Endometrial microvascular endothelial cells (primary cell): ENCODE measurements around the gene DDX23. TPM values are rescaled to one million over a fixed set of nuclear protein-coding genes. Genes with fewer than 3 reads are reported as not detected.
"Not testable (repeated sequence)": the region's sequence is repeated elsewhere in the genome, so short reads cannot be mapped to it uniquely, and the experiment has no call there.

Experiments used
- in situ Hi-C: cut with HindIII; loops from 2 replicates; pipeline ENCODE4 v1.10.0; 2017; ENCODE audit warnings: low sequenced_read_pairs, low pct_unique_long_range_greater_than_20kb; ENCODE audit errors: inconsistent ontology term
- total RNA-seq: library from RNA; depleted of rRNA; stranded (reverse); fragments of >200 nt; gene quantifications from one replicate; pipeline ENCODE4 v1.2.3, GENCODE V29; 2015; ENCODE audit errors: inconsistent ontology term

Gene DDX23
- total RNA-seq, 1 donor from 2014 or later = 86.7 TPM

DNA sequence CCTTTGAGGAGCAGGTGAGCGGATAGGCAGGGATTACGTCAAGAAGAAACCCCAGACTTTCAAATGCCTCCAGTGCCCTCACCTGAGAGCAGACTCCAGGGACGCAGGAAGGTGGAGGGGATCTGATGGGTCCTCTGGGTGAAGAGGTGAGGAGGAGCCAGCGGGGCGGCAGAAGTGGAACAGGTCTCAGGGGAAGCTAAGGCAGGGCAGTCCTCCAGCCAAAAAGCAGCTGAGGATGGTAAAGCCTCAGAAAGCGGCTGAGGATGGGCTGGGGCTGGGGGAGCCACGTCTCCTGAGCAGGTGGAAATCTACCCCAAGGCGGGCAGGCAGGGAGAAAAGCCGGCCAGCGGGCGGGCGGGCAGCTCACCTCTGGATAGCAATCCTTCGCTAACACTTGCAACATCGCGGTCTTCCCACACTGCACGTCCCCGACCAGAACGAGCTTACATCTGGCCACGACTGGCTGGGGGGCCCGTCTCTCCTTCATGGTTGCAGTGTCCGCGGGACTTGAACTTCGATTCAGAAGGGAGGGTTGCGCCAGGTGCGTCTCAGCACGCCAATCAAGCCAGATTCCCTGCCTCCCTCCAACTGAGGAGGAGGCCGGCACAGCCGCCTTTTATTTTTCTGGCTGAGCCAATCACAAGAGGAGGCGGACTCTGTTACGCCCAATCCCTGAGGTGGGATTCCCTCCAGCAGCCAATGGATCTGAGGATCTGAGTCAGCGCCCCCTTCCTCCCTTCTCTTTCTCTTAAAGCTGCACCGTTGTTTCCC is 13.5 kb upstream of the DDX23 start, which contains the start of gene RND1:
Gene RND1, minus strand, starts transcription at position 590 of the 771 bp plus-strand sequence. Its CDS starts 103 bp downstream, at position 487.
- in situ Hi-C loops = no loop called here

DNA sequence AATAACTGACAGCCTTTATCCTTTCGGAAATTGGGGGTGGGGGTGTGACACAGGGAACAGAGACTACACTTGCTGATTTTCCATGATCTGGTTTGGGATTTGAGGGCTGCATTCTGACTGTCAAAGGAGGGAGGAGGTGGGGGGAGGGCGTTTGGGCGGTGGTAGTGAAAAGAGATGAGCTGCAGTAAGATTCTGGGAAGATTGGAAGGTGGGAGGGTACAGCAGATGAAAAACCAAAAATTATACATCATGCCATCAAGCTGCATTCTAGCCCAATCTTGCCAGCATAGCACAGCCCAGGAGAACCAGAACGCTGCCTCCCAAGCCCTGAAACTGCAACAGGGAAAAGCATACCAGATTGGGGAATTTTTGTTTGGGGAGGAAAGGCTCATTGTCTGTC is 11.3 kb upstream of the DDX23 start:
- in situ Hi-C loops = no loop called here

DNA sequence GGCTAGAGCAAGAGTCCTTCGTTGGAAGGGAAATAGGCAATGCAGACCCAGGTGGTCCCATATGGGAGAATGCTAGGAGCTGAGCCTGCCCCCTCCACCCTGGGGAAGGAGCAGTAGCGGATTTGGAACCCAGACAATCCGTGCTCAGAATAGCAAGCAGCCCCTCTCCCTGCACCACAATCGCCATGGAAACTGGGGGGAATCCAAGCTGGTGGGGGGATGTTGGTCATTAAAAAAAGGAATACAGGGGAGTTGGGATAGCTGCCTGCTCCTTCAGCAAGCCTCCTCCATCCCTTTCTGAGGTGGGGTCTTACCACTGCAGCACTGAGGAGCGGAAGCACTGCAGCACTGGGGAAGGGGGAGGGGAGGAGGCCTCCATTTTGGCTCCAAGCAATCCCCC is 10.8 kb upstream of the DDX23 start:
- in situ Hi-C loops = no loop called here

DNA sequence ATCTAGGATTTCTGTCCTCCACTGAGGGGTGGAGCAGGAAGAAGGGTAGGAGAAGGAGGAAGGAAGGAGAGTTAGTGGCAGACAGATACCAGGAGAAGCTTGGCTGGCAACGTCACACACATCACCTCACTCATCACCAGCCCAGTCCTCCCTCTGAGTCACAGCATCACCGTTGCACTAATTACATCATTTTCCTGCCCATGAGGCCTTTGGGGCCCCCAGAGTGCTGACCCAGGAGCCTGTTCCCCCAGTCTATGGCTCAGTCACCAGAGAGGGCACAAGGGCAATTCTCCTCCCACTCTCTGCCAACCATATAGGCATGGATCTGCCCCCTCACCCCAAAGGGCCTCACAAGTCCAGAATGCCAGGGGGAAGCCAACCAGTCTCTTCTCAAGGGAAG is 9.1 kb upstream of the DDX23 start:
- in situ Hi-C loops = no loop called here

DNA sequence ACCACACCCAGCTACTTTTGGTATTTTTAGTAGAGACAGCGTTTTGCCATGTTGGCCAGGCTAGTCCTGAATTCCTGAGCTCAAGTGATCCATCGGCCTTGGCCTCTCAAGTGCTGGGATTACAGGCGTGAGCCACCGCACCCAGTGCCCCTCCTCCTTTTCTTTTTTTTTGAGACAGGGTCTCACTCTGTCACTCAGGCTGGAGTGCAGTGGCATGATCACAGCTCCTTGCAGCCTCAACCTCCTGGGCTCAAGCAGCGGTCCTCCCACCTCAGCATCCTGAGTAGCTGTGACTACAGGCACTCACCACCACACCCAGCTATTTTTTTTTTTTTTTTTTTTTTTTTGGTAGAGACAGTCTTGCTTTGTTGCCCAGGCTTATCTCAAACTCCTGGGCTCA is 8.3 kb upstream of the DDX23 start:
- in situ Hi-C loops = not testable (repeated sequence)

DNA sequence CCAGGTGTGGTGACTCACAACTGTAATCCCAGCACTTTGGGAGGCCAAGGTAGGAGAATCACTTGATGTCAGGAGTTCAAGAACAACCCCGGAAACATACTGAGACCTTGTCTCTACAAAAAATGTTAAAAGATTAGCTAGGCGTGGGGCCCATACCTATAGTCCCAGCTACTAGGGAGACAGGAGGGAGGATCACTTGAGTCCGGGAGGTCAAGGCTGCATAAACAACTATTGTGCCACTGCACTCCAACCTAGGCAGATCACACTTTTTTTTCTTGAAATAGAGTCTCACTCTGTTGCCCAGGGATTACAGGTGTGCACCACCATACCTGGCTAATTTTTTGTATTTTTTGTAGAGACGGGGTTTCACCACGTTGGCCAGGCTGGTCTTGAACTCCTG is 7.6 kb upstream of the DDX23 start:
- in situ Hi-C loops = no loop called here

DNA sequence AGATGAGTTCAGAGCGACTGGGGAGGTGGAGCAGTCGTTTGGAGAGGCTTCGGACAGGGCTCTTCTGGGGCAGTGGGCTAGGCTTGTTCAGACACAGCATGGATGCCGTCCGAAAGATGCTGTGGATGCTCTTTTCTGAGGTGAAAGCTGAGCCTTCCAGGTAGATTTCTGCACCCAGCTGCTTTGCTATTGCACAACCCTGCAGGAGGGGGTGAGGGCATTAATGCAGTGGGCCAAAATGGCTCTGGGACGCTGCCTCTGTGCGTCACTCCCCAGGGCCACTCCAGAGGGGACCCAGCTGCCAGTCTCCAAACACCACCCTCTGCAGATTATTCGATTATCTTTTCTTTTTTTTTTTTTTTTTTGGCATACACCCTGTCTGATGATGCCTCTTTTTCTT is 6.1 kb upstream of the DDX23 start:
- in situ Hi-C loops = no loop called here

DNA sequence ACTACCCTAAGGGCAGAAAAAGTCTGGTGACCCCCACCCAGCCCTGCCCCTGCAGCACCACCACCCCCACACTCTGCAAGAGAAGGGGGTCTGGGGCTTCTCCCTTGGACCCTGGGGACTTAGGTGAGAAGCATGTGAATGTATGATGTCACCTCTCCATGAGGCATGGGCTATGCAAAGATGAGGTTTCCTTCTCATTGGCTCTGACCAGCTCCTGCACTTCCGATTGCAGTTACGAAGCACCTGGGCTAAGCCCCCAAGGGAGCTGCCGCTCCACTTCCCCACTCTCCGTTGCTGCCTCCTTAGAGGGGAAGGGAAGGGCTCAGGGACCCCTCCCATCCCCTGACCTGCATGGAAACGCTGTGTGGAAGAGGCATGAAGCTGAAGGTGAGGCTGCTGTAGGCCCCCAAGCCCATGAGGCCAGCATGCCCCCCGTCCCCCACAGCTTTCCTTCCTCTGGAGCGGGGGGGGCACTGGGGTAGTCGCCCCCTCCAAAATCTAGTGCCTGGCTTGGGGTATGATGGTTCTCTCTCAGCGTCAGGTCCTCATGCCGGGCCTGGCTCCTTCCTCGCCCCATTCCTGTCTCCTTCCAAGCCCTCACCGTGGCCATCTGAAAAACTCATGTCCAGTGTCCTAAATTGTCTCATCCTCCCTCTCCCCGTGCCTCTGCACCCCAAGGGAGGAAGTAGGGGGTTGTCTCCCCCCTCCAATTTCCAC is 5.5 kb upstream of the DDX23 start:
- in situ Hi-C loops = no loop called here

DNA sequence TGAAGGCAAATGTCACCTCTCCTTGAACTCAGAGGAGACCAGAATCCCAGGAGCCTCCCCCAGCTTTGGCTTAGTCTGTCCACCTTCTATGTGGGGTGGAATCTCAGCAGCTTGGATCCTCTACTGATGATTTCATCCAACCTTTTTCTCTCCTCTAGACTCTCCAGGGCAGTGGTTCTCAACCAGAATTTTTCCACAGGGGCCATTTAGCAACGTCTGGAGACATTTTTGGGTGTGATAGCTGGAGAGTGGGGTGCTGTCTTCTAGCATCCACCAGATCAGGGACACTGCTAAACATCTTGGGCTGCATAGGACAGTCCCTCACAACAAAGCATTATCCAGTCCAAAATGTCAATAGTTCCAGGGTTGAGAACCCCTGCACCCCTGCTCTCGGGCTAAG is 4.4 kb upstream of the DDX23 start:
- in situ Hi-C loops = no loop called here

DNA sequence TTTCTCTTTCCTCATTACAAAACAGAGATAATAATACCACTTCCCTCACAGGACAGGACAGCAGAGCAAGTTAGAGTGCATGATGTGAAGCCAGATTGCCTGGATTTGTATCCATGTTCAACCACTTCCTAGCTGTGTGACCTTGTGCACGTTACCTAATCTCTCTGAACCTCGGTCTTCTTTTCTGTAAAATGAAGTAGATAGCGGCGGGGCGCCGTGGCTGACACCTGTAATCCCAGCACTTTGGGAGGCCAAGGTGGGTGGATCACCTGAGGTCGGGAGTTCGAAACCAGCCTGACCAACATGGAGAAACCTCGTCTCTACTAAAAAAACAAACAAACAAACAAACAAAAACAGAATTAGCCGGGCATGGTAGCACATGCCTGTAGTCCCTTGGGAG is 3.0 kb upstream of the DDX23 start:
- in situ Hi-C loops = not testable (repeated sequence)

DNA sequence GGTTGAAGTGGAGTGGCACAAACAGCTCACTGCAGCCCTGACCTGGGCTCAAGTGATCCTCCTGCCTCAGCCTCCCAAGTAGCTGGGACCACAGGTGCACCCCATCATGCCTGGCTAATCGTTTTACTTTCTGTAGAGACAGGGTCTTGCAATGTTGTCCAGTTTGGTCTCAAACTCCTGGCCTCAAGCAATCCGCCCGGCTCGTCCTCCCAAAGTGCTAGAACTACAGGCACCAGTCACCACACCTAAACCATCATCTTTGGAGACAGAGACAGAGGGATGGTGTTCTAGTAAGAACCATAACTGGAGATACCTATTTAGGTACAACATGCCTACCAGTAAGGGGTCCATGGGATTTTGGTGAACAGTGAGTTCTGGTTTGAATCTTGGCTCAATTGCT is 2.5 kb upstream of the DDX23 start:
- in situ Hi-C loops = no loop called here

DNA sequence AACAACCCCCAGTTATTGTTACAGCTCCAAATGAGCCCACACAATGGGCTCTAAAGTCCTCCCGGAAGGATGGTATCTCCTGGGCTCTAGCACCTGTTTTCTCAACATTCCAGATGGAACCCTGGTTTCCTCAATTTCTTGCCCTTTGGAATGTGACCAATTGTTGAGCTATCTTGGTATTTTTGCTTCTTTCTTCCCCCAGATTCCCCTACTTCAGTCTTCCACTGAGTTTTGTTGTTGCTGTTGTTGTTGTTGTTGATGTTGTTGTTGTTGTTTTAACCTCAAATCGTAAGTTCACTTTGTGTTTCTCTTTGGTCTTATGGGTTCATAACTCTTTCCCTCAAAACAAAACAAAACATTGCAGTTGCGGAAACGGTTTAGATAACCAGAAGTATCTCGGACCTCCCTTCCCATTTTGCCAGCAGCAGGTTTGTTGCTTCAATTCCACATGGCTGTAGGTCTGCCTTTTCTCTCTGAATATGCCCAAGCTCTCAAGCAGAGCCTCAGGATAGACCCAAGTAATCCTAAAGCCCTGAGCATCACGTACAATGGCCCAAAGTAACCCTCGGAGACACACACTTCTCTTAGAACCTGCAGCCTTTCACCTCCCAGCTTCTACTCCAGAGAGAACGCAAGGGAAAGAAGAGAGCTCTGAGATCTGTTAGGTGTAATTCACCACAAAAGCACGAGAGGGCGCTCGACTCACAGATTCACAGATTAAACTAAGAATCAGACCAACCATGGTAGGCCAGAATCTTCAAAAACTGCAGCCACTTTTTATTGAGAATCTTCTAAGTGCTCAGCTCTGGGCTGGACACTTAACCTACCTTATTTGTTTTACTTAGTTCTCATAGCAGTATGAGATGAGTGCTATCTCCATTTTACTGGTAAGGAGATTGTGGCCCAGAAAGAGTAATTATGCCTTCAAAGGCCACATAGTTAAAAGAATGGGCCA is 1.0 kb upstream of the DDX23 start:
- in situ Hi-C loops = no loop called here

DNA sequence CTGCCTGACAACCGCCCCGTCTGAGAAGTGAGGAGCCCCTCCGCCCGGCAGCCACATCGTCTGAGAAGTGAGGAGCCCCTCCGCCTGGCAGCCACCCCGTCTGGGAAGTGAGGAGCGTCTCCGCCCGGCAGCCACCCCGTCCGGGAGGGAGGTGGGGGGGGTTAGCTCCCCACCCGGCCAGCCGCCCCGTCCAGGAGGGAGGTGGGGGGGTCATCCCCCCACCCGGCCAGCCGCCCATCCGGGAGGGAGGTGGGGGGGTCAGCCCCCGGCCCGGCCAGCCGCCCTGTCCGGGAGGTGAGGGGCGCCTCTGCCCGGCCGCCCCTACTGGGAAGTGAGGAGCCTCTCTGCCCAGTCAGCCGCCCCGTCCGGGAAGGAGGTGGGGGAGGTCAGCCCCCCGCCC is 9.9 kb downstream of the DDX23 start:
- in situ Hi-C loops = loop anchor here (10.0 kb wide), 1 partner anchor 47 kb away; no protein-coding TSS in a partner anchor

DNA sequence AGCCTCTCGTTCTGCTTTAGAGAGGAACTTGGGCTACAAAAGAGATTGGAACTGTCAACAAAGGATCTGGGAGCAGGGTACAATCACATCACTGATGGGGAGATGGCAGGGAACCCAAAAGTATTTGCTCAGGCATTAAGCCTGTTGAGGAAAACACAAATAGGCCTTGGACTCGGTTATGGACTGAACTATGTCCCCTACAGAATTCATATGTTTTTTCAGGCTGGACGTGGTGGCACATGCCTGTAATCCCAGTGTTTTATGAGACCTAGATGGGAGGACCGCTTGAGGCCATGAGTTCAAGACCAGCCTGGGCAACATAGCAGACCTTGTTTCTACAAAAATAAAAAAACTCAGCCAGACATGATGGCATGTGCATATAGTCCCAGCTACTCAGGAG is 13.9 kb downstream of the DDX23 start:
- in situ Hi-C loops = no loop called here

DNA sequence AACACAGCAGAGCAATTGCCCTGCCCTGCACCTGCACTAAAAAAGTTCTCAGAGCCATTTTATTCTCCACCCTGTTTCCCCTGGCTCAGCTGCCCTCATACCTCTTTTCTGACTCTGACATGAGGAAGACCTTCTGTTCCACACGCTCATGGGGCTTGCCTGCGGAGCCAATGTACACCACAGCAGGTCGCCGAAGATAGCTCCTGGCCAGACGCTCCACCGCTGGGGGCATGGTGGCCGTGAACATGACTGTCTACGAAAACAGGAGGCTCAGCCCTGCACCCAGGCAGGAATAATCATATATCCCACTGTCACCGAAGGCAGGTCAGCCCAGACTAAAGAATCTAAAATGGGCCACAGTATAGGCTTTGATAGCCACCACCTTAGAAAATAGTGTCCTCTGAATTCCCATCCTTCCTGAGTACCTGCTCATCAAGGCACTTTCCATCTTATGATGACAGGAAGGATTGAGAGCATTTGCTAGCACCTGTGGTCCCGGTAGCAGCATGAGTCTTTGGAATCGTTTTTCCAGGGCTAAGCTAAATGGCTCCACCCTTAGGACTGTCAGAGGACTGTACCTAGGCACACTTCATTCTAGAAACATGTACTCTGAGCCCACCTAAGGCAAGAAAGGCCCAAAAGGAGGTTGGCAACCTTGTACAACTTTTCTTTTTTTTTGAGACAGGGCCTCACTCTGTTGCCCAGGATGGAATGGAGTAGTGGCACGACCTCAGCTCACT is 19.5 kb downstream of the DDX23 start:
- in situ Hi-C loops = no loop called here

DNA sequence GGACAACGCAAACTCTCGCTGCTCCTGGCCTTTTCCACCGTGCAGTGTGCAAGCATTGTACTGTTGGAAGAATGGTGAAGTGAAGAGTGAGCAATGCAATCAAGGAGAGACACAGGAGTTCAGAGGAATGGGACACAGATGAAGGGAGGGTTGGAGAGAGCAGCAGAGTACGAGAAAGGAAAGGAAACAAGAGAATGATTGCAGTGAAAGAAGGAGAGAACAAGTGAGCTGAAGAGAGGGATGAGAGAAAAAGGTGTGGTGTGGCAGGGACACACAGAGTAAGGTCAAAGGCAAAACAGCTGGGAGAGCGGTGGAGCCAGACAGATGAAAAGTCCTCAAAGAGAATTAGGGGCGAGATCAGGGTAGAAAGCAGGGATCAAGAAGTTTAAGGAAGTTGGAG is 20.7 kb downstream of the DDX23 start:
- in situ Hi-C loops = no loop called here

DNA sequence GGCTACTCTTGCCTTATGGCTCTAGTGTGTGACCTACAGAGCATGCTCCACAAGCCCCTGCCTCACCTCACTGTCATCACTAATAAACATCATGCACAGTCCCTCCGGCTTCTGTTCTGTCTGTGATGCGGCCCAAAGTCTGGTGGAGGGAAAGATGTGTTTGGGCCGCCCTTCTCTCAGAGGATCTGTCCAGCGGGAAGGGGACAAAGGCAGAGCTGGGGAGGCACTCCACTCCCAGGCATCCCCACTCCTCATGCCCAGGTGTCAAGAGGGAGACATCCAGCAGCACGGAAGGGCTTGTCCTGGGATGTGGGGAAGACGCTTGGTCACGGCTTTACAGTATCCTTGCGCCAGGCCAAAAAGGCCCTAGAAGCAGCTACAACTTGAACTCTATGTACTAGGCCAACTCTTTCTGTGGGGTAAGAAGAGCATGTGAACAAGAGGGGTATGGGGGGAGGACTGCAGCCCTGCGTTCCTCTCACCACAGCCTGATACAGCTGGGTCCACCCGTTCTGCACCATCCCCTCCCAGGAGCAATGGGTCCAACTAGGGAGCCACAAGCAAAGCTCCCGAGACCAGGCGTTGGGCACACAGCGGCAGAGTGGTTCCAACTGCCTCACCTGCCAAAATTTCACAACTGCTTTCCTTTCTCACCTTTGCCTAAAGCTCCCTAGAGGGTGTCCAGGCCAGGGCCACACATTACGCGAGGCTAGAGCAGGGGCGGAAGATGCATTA is 23.0 kb downstream of the DDX23 start:
- in situ Hi-C loops = no loop called here

DNA sequence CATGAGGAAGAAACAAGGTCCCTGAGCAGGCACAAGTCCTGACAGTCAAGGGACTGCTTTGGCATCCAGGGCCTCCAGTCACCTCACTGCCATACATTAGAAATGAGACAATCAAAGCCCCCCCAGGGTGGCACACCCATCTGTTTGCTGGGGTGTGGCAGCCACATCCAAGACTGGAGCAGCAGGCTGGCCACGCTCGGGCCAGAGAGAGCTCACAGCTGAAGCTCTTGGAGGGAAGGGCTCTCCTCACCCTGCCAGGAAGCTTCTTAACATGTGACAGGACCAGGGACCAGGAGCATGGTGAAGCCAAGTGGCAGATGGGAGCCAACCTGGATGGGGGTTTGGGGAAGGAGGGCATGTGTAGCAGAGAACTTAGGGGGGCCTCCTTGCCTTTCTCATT is 23.7 kb downstream of the DDX23 start:
- in situ Hi-C loops = no loop called here
